Suprapubic skin (tissue), 4 donors: Measurements from ENCODE around the gene DDRGK1. TPM values are rescaled to one million over a fixed set of nuclear protein-coding genes. Genes with fewer than 3 reads are reported as not detected.
"Not testable (repeated sequence)": the region's sequence is repeated elsewhere in the genome, so short reads cannot be mapped to it uniquely, and the experiment has no call there.

Experiments
- DNase-seq, 2 donors: peaks; one replicate each; pipeline ENCODE4 v3.0.0-alpha.2; 2019; ENCODE audit warnings: low spot score in 2 of 2
- H3K27ac ChIP-seq: fragments of 200-600 bp; sonication (generic); one replicate; pipeline ENCODE4 v1.5.1; 2019
- H3K27me3 ChIP-seq: fragments of 200-600 bp; sonication (generic); one replicate; pipeline ENCODE4 v1.5.1; 2019
- H3K36me3 ChIP-seq: fragments of 200-600 bp; sonication (generic); one replicate; pipeline ENCODE4 v1.5.1; 2019
- H3K4me1 ChIP-seq: fragments of 200-600 bp; sonication (generic); one replicate; pipeline ENCODE4 v1.5.1; 2019
- H3K4me3 ChIP-seq: fragments of 200-600 bp; sonication (generic); one replicate; pipeline ENCODE4 v1.5.1; 2019; ENCODE audit warnings: mild to moderate bottlenecking
- H3K9me3 ChIP-seq: fragments of 200-600 bp; sonication (generic); one replicate; pipeline ENCODE4 v1.5.1; 2019
- CTCF ChIP-seq, 2 donors: fragments of 200-600 bp in 1 of 2; fragments of 450-650 bp in 1 of 2; sonication (generic) in 1 of 2; IDR thresholded peaks; one replicate each; pipeline ENCODE4 v1.5.1; 2016 to 2019; ENCODE audit warnings: antibody characterized with exemption in 2 of 2, mild to moderate bottlenecking in 1 of 2, moderate library complexity in 1 of 2
- EP300 ChIP-seq: sonication (generic); formaldehyde crosslinking; IDR thresholded peaks from one replicate; pipeline ENCODE4 v1.6.1; 2017; ENCODE audit warnings: antibody characterized with exemption
- POLR2A ChIP-seq, 2 donors: fragments of 450-650 bp; IDR thresholded peaks; one replicate each; pipeline ENCODE4 v1.6.1; 2017; ENCODE audit warnings: antibody characterized with exemption in 2 of 2, mild to moderate bottlenecking in 2 of 2, moderate library complexity in 2 of 2
- POLR2AphosphoS5 ChIP-seq, 3 donors: sonication (generic); formaldehyde crosslinking; IDR thresholded peaks; one replicate each; pipeline ENCODE4 v1.6.1; 2017; ENCODE audit warnings: antibody characterized with exemption in 3 of 3
- WGBS: methylation state at CpG from one replicate; pipeline ENCODE4 v1.1.5; 2018; 5-methylcytosine and 5-hydroxymethylcytosine counted together
- total RNA-seq, 4 donors: library from RNA; depleted of rRNA; stranded (reverse); fragments of >200 nt; gene quantifications; one replicate each; pipeline ENCODE4 v1.1.0, GENCODE V29; 2016

Gene DDRGK1
- total RNA-seq, 4 donors from 2014 or later: 50.0 to 169 (median 55.6) TPM

- H3K27ac ChIP-seq: no peak overlapping the region
- 82% methylated on average over 6 of the region's 6 CpGs for WGBS
- DNase-seq: no peak
- H3K36me3 ChIP-seq: peaks cover 38% of the 10 kb centered on the region
- no peaks in the 10 kb centered on the region for H3K27me3 ChIP-seq
- H3K9me3 ChIP-seq: no peaks in the 10 kb centered on the region
- no peak overlapping the region for H3K4me3 ChIP-seq
- peaks cover 7% of the 10 kb centered on the region for H3K4me1 ChIP-seq
- TF ChIP-seq EP300 (no peak), POLR2A (IDR thresholded peaks at IDR 0.05) (no peak), POLR2AphosphoS5 (IDR thresholded peaks at IDR 0.05) (no peak), CTCF (IDR thresholded peaks at IDR 0.05) (no peak)
Measured at GRCh38 chr20:3223651-3223993, 19.1 kb upstream of the DDRGK1 start.

- H3K9me3 ChIP-seq: no peaks in the 10 kb centered on the region
- WGBS: 66% methylated on average over 22 of the region's 25 CpGs
- no peak for TF ChIP-seq EP300
- no peak for TF ChIP-seq POLR2AphosphoS5 (IDR thresholded peaks at IDR 0.05)
- TF ChIP-seq POLR2A (IDR thresholded peaks at IDR 0.05): no peak
- TF ChIP-seq CTCF (IDR thresholded peaks at IDR 0.05): no peak
- no peak overlapping the region for H3K4me3 ChIP-seq
- no peaks in the 10 kb centered on the region for H3K27me3 ChIP-seq
- no peak for DNase-seq
- peaks cover 38% of the 10 kb centered on the region for H3K36me3 ChIP-seq
- H3K4me1 ChIP-seq: peaks cover 12% of the 10 kb centered on the region
- no peak overlapping the region for H3K27ac ChIP-seq
Measured at GRCh38 chr20:3222635-3223600, 18.4 kb upstream of the DDRGK1 start.

GRCh38 chr20:3221398-3222226 is 17.1 kb upstream of the DDRGK1 start:
- no peak overlapping the region for H3K4me3 ChIP-seq
- H3K9me3 ChIP-seq: no peaks in the 10 kb centered on the region
- H3K36me3 ChIP-seq: peaks cover 43% of the 10 kb centered on the region
- no peak for TF ChIP-seq POLR2AphosphoS5 (IDR thresholded peaks at IDR 0.05)
- no peak for TF ChIP-seq CTCF (IDR thresholded peaks at IDR 0.05)
- TF ChIP-seq POLR2A (IDR thresholded peaks at IDR 0.05): no peak
- TF ChIP-seq EP300: no peak
- WGBS: 73% methylated on average over 18 of the region's 18 CpGs
- DNase-seq: no peak
- H3K27ac ChIP-seq: no peak overlapping the region
- peaks cover 12% of the 10 kb centered on the region for H3K4me1 ChIP-seq
- H3K27me3 ChIP-seq: no peaks in the 10 kb centered on the region

- no peaks in the 10 kb centered on the region for H3K27me3 ChIP-seq
- H3K4me3 ChIP-seq: no peak overlapping the region
- peaks cover 12% of the 10 kb centered on the region for H3K4me1 ChIP-seq
- TF ChIP-seq POLR2AphosphoS5 (IDR thresholded peaks at IDR 0.05) (no peak), POLR2A (IDR thresholded peaks at IDR 0.05) (no peak), CTCF (IDR thresholded peaks at IDR 0.05) (peak; percentile 62 to 91), EP300 (no peak)
- peak in 1 of 2 donors; percentile 78 for DNase-seq
- H3K9me3 ChIP-seq: no peaks in the 10 kb centered on the region
- WGBS: 47% methylated on average over 19 of the region's 30 CpGs
- peak overlapping the region; percentile 50 for H3K27ac ChIP-seq
- H3K36me3 ChIP-seq: peaks cover 57% of the 10 kb centered on the region
Measured at GRCh38 chr20:3218307-3218988, 14.0 kb upstream of the DDRGK1 start.

GRCh38 chr20:3215359-3215917 is 11.0 kb upstream of the DDRGK1 start:
- 93% methylated on average over 7 of the region's 7 CpGs for WGBS
- DNase-seq, H3K4me3 ChIP-seq, H3K9me3 ChIP-seq, H3K27ac ChIP-seq, H3K27me3 ChIP-seq: not testable (repeated sequence)
- Histone ChIP-seq H3K4me1 (peaks cover 10% of the 10 kb centered on the region), H3K36me3 (peaks cover 42% of the 10 kb centered on the region)
